SK-N-SH treated with all-trans-retinoic acid at 6 μM for 48 hours (cell line): ENCODE data around the gene ALDH3B2.

Experiments
- ATAC-seq: fragments of 200-7000 bp; cut with Tn5 transposase; 3 replicates; pipeline ENCODE4 v1.9.1; 2020; ENCODE audit warnings: mild to moderate bottlenecking, moderate library complexity
- ARNTL ChIP-seq: fragments of 450-650 bp; formaldehyde crosslinking; IDR thresholded peaks from 2 replicates; pipeline ENCODE4 v1.5.0; 2020; ENCODE audit warnings: low read depth, mild to moderate bottlenecking, moderate library complexity, borderline replicate concordance
- CSDC2 ChIP-seq: fragments of 250-450 bp; sonication (Bioruptor Pico); IDR thresholded peaks from 2 replicates; pipeline ENCODE4 v1.5.0; 2020; ENCODE audit warnings: mild to moderate bottlenecking, moderate library complexity
- CSRNP3 ChIP-seq: fragments of 250-450 bp; sonication (Bioruptor Pico); IDR thresholded peaks from 2 replicates; pipeline ENCODE4 v1.5.1; 2021; ENCODE audit warnings: mild to moderate bottlenecking, moderate library complexity
- ESRRG ChIP-seq: fragments of 250-450 bp; sonication (Bioruptor Pico); IDR thresholded peaks from 2 replicates; pipeline ENCODE4 v1.6.1; 2021; ENCODE audit warnings: mild to moderate bottlenecking
- GLIS3 ChIP-seq: fragments of 250-450 bp; sonication (Bioruptor Pico); IDR thresholded peaks from 2 replicates; pipeline ENCODE4 v1.5.0; 2020; ENCODE audit warnings: mild to moderate bottlenecking, moderate library complexity
- ISL1 ChIP-seq: fragments of 250-450 bp; sonication (Bioruptor Pico); IDR thresholded peaks from 2 replicates; pipeline ENCODE4 v2.1.2; 2022; ENCODE audit warnings: mild to moderate bottlenecking, moderate library complexity
- OSR1 ChIP-seq: fragments of 250-450 bp; sonication (Bioruptor Pico); IDR thresholded peaks from 2 replicates; pipeline ENCODE4 v1.8.0; 2022; ENCODE audit warnings: moderate library complexity, mild to moderate bottlenecking, inconsistent platforms
- PATZ1 ChIP-seq: fragments of 250-450 bp; sonication (Bioruptor Pico); IDR thresholded peaks from 2 replicates; pipeline ENCODE4 v1.8.0; 2020; ENCODE audit warnings: mild to moderate bottlenecking, moderate library complexity, borderline replicate concordance
- TCF4 ChIP-seq: fragments of 250-450 bp; sonication (Bioruptor Pico); IDR thresholded peaks from 2 replicates; pipeline ENCODE4 v1.8.0; 2021; ENCODE audit warnings: mild to moderate bottlenecking, moderate library complexity, borderline replicate concordance
- TOX ChIP-seq: fragments of 250-450 bp; sonication (Bioruptor Pico); IDR thresholded peaks from 2 replicates; pipeline ENCODE4 v1.8.0; 2021; ENCODE audit warnings: mild to moderate bottlenecking, moderate library complexity, borderline replicate concordance
- ZC3H10 ChIP-seq: fragments of 250-450 bp; sonication (Bioruptor Pico); IDR thresholded peaks from 2 replicates; pipeline ENCODE4 v1.5.1; 2021; ENCODE audit warnings: mild to moderate bottlenecking, moderate library complexity
- ZFP30 ChIP-seq: fragments of 450-650 bp; formaldehyde crosslinking; IDR thresholded peaks from 2 replicates; pipeline ENCODE4 v1.5.0; 2022; ENCODE audit warnings: mild to moderate bottlenecking, moderate library complexity
- ZNF70 ChIP-seq: fragments of 450-650 bp; formaldehyde crosslinking; IDR thresholded peaks from 2 replicates; pipeline ENCODE4 v1.5.0; 2020; ENCODE audit warnings: mild to moderate bottlenecking, moderate library complexity
- TF ChIP-seq, protein P1 (sequence below): fragments of 250-450 bp; sonication (Bioruptor Pico); IDR thresholded peaks from 2 replicates; pipeline ENCODE4 v1.5.1; 2020; ENCODE audit warnings: low read depth, mild to moderate bottlenecking, moderate library complexity
- TF ChIP-seq, protein P2 (sequence below): fragments of 250-450 bp; sonication (Bioruptor Pico); IDR thresholded peaks from 2 replicates; pipeline ENCODE4 v1.8.0; 2021; ENCODE audit warnings: low read depth, mild to moderate bottlenecking, moderate library complexity, borderline replicate concordance
- TF ChIP-seq, protein P3 (sequence below): fragments of 250-450 bp; sonication (Bioruptor Pico); IDR thresholded peaks from 2 replicates; pipeline ENCODE4 v1.5.0; 2020; ENCODE audit warnings: mild to moderate bottlenecking, moderate library complexity

ALDH3B2 gene

DNA sequence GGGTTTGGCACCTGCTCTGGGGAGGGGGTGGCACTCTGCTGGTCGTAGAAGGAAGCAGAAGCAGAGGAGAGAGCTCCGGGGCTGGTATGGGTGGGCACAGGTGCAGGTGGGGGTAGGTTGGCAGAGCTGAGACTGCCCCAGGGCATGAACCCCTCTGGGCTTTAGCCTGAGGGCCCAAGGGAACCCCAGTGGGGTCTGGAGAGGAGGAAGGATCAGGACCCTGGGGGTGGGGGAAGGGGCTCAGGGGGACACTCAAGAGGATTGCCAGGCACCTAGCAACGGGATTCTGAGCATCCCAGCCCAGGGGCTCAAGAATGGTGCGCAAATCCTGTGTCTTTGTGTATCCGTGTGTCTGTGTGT is 6.3 kb downstream of the ALDH3B2 start:
- TF ChIP-seq PATZ1 (no peak), ZC3H10 (CRISPR knock-in tag) (no peak)
- TF ChIP-seq, protein P1, sequence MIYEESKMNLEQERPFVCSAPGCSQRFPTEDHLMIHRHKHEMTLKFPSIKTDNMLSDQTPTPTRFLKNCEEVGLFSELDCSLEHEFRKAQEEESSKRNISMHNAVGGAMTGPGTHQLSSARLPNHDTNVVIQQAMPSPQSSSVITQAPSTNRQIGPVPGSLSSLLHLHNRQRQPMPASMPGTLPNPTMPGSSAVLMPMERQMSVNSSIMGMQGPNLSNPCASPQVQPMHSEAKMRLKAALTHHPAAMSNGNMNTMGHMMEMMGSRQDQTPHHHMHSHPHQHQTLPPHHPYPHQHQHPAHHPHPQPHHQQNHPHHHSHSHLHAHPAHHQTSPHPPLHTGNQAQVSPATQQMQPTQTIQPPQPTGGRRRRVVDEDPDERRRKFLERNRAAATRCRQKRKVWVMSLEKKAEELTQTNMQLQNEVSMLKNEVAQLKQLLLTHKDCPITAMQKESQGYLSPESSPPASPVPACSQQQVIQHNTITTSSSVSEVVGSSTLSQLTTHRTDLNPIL (CRISPR knock-in tag) = no peak
- TF ChIP-seq, all 23 proteins: peak for 0
- ATAC-seq = no peak

- ATAC-seq = no peak
- TF ChIP-seq, protein P2, sequence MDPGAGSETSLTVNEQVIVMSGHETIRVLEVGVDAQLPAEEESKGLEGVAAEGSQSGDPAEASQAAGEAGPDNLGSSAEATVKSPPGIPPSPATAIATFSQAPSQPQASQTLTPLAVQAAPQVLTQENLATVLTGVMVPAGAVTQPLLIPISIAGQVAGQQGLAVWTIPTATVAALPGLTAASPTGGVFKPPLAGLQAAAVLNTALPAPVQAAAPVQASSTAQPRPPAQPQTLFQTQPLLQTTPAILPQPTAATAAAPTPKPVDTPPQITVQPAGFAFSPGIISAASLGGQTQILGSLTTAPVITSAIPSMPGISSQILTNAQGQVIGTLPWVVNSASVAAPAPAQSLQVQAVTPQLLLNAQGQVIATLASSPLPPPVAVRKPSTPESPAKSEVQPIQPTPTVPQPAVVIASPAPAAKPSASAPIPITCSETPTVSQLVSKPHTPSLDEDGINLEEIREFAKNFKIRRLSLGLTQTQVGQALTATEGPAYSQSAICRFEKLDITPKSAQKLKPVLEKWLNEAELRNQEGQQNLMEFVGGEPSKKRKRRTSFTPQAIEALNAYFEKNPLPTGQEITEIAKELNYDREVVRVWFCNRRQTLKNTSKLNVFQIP (CRISPR knock-in tag) = no peak
- TF ChIP-seq GLIS3 (CRISPR knock-in tag) (no peak), ESRRG (no peak), ZNF70 (no peak), TCF4 (CRISPR knock-in tag) (no peak), OSR1 (CRISPR knock-in tag) (no peak), CSRNP3 (CRISPR knock-in tag) (no peak), ZFP30 (CRISPR knock-in tag) (no peak)
- TF ChIP-seq, protein P3, sequence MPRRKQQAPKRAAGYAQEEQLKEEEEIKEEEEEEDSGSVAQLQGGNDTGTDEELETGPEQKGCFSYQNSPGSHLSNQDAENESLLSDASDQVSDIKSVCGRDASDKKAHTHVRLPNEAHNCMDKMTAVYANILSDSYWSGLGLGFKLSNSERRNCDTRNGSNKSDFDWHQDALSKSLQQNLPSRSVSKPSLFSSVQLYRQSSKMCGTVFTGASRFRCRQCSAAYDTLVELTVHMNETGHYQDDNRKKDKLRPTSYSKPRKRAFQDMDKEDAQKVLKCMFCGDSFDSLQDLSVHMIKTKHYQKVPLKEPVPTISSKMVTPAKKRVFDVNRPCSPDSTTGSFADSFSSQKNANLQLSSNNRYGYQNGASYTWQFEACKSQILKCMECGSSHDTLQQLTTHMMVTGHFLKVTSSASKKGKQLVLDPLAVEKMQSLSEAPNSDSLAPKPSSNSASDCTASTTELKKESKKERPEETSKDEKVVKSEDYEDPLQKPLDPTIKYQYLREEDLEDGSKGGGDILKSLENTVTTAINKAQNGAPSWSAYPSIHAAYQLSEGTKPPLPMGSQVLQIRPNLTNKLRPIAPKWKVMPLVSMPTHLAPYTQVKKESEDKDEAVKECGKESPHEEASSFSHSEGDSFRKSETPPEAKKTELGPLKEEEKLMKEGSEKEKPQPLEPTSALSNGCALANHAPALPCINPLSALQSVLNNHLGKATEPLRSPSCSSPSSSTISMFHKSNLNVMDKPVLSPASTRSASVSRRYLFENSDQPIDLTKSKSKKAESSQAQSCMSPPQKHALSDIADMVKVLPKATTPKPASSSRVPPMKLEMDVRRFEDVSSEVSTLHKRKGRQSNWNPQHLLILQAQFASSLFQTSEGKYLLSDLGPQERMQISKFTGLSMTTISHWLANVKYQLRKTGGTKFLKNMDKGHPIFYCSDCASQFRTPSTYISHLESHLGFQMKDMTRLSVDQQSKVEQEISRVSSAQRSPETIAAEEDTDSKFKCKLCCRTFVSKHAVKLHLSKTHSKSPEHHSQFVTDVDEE (CRISPR knock-in tag) = no peak
- TF ChIP-seq, all 23 proteins: peak for 0
Measured at GRCh38 chr11:67667490-67668191, 6.8 kb downstream of the ALDH3B2 start.

GRCh38 chr11:67666676-67667489 is 7.5 kb downstream of the ALDH3B2 start:
- ATAC-seq = no peak
- TF ChIP-seq OSR1 (CRISPR knock-in tag) (no peak), ISL1 (CRISPR knock-in tag) (no peak), CSRNP3 (CRISPR knock-in tag) (no peak), GLIS3 (CRISPR knock-in tag) (no peak), CSDC2 (CRISPR knock-in tag) (no peak), ARNTL (CRISPR knock-in tag) (no peak), TOX (CRISPR knock-in tag) (no peak), ZNF70 (no peak)
- TF ChIP-seq, protein P2 (CRISPR knock-in tag) = no peak
- TF ChIP-seq, protein P3 (CRISPR knock-in tag) = no peak
- TF ChIP-seq, protein P1 (CRISPR knock-in tag) = no peak
